COLO829 (cell line): ENCODE results near the gene ZNF678.

ENCODE experiments used
- DNase-seq: peaks from one replicate; pipeline ENCODE4 v3.0.0; 2012; ENCODE audit warnings: low spot score

ZNF678 gene

DNA sequence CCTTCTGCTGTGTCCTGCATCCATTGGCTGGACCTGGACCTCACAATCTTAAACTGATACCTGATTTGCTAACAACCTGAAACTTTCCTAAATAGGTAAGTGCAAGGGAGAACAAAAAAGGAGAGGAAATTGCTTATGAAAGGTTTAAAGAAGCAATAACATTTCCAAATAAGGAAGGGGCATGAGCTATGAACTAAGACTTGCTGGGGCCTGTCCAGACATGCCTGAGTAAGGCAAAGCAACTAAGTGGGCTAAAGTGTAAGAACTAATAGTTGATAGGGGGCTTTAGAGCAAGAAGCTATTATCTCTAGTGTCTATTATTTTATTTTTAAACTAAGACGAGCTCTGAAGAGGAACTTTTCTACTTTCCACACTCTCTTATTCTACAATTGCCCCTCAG, 160.1 kb downstream of the ZNF678 start:
- DNase-seq: no peak

DNA sequence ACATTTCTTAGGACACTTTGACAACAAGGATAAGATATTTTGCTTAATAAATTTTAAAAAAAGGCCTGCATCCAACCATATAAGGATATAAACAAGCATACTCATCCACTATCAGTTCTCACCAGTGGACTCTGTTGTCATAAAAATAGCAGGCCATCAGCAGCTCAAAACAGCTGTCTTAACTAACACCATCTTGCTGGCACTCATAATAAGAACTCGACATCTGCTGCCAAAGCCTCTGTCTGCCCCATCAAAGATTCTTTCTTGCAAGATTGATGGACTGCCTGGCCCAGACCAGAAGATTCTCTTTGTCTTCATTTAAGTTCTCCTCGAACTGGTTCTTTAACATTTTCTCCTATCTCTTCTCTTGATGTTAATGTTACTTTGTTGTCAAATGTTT, 161.7 kb downstream of the ZNF678 start:
- no peak for DNase-seq

DNA sequence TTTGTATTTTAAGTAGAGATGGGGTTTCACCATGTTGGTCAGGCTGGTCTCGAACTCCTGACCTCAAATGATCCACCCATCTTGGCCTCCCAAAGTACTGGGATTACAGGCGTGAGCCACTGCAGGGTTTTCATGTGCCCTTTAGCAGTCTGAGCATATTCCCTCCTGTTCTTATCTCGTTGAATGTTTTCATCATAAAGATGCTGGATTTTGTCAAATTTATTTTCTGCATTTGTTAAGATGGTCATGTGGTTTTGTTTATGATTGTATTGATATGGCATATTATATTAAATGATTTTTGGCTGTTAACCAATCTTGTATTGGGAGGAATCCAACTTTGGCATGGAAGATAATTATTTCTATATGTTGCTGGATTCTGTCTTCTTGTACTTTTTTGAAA, 163.0 kb downstream of the ZNF678 start:
- DNase-seq: no peak
